HepG2 (cell line): ENCODE results near the gene C1QTNF12.

Experiments used
- ATF1 ChIP-seq: IDR thresholded peaks from 2 replicates; pipeline ENCODE4 v1.6.1; 2016; ENCODE audit warnings: mild to moderate bottlenecking, control low read depth
- ATF7 ChIP-seq, 2 experiments: fragments of 450-650 bp in 1 of 2; sonication (generic) in 1 of 2; formaldehyde crosslinking in 1 of 2; IDR thresholded peaks; 2 replicates each; pipeline versions ENCODE4 v1.4.0 to v1.6.1; 2016 to 2020; ENCODE audit warnings: antibody characterized with exemption in 1 of 2, mild to moderate bottlenecking in 1 of 2, missing genetic modification reagents in 1 of 2
- CEBPZ ChIP-seq: IDR thresholded peaks from 2 replicates; pipeline ENCODE4 v1.6.1; 2012; ENCODE audit warnings: low read length, improper control_type of control experiment
- CTCF ChIP-seq: sonication (generic); formaldehyde crosslinking; IDR thresholded peaks from 2 replicates; pipeline ENCODE4 v1.5.0; 2020; ENCODE audit warnings: mild to moderate bottlenecking, missing genetic modification reagents, moderate library complexity
- NR2F6 ChIP-seq, 2 experiments: IDR thresholded peaks; 2 replicates each; pipeline ENCODE4 v1.6.1; 2016; ENCODE audit warnings: antibody characterized with exemption in 1 of 2, mild to moderate bottlenecking in 1 of 2
- PAWR ChIP-seq: sonication (generic); formaldehyde crosslinking; IDR thresholded peaks from 2 replicates; pipeline ENCODE4 v1.4.0; 2020; ENCODE audit warnings: missing genetic modification reagents, mild to moderate bottlenecking, borderline replicate concordance
- PHF8 ChIP-seq: sonication (generic); formaldehyde crosslinking; IDR thresholded peaks from 2 replicates; pipeline ENCODE4 v1.5.0; 2020; ENCODE audit warnings: missing genetic modification reagents
- POLR2A ChIP-seq, 2 experiments: IDR thresholded peaks; 2 replicates each; pipeline ENCODE4 v1.6.1; 2011; ENCODE audit warnings: low read depth in 2 of 2, low read length in 2 of 2, mild to moderate bottlenecking in 1 of 2, moderate library complexity in 1 of 2; ENCODE audit not compliant: insufficient read depth in 1 of 2
- ZNF558 ChIP-seq: sonication (generic); formaldehyde crosslinking; IDR thresholded peaks from 2 replicates; pipeline ENCODE4 v1.9.0; 2022; ENCODE audit warnings: mild to moderate bottlenecking, missing genetic modification reagents, borderline replicate concordance
- ZNF749 ChIP-seq: sonication (generic); formaldehyde crosslinking; IDR thresholded peaks from 2 replicates; pipeline ENCODE4 v1.8.0; 2022; ENCODE audit warnings: mild to moderate bottlenecking, missing genetic modification reagents, moderate library complexity, borderline replicate concordance

- TF ChIP-seq PHF8 (CRISPR knock-in tag), result no peak
- TF ChIP-seq PAWR, result no peak
- TF ChIP-seq ZNF558 (CRISPR knock-in tag), result no peak
- TF ChIP-seq ATF7 (IDR thresholded peaks at IDR 0.05), result no peak
- no peak for TF ChIP-seq ATF7 (CRISPR knock-in tag; IDR thresholded peaks at IDR 0.05)
- TF ChIP-seq ZNF749 (CRISPR knock-in tag), result no peak
- TF ChIP-seq CEBPZ, result no peak
- TF ChIP-seq POLR2A (IDR thresholded peaks at IDR 0.05; ENCODE audit: insufficient read depth in 1 of 2, low read depth in 2 of 2, low read length in 2 of 2), result no peak
- no peak for TF ChIP-seq NR2F6 (IDR thresholded peaks at IDR 0.05)
- TF ChIP-seq NR2F6 (CRISPR knock-in tag; IDR thresholded peaks at IDR 0.05), result no peak
- TF ChIP-seq CTCF, result no peak
- TF ChIP-seq ATF1 (CRISPR knock-in tag), result no peak
These were observed 15.5 kb upstream of the C1QTNF12 start for GRCh38 chr1:1262071-1262470.
